Measurements from ENCODE around the gene ATP9A.

The ATP9A gene

DNA sequence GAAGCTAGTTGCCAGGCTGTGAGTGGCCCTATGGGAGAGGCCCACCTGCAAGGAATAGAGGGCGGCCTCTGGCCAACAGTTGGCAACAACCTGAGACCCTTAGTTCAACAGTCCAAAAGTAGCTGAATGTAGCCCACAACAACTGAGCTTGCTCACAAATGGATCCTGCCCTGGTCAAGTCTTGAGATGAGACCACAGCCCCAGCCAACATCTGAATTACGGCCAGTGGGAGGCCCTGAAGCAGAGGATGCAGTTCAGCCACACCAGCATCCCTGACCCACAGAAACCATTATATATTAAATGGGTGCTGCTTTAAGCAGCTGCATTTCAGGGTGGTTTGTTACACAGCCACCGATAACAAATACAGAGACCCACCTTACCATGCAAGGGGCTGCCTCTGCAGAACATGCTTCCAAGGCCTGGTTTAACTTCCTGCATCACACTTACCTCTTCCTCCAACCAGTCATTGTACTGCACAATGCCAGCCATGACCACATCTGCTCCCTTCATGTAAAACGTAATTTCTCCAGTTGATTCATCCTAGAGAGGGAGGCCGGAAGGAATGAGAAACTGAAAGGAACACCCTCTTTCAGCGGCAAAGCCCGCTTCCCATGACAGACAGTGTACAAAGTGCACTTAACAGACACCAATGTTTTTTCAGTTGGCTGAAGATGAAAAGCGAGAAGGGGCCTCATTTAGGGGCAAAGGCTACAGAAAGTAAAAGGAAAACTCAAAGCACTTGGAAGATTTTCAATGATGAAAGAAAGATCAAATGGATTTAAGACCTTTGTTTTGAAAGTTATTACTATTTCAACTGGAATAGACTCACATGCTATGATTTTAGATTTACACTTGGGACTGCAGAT lies 139.4 kb downstream of the ATP9A start:
- DNase-seq (ENCODE audit: low spot score): no peak

- DNase-seq (ENCODE audit: low spot score): no peak
Measured at GRCh38 chr20:51627586-51627985, 140.6 kb downstream of the ATP9A start.

GRCh38 chr20:51625105-51625504 lies 143.1 kb downstream of the ATP9A start:
- no peak for DNase-seq (ENCODE audit: low spot score)

DNA sequence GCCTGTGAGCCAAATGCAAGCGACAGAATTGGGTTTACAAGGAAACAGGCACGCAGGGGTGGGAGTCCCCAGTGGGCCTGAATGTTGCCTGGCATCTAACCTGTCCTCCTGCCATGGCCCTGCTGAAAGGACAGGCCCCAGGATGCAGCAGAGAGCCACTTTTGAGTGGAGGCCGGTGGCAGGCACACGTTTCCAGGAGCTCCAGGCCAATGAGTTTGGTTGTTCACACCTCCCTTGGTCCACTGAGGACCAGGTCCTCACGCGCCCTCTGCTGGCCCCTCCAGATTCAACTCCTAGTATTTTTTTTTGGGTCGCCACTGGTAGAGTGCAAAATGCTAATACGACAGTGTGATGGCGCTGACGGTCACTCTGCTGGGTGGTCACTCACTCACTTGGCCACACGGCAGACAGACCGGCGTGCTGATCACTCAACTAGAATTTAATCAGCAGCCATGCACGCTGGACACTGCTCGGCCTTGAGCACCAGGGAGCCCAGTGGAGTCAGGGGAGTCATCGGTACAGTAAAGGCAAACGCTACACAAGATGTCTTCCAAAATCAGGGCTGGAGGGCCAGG lies 143.9 kb downstream of the ATP9A start:
- DNase-seq (ENCODE audit: low spot score): peak; percentile 79

- no peak for DNase-seq (ENCODE audit: low spot score)
Measured at GRCh38 chr20:51623255-51623654, 144.9 kb downstream of the ATP9A start.

DNA sequence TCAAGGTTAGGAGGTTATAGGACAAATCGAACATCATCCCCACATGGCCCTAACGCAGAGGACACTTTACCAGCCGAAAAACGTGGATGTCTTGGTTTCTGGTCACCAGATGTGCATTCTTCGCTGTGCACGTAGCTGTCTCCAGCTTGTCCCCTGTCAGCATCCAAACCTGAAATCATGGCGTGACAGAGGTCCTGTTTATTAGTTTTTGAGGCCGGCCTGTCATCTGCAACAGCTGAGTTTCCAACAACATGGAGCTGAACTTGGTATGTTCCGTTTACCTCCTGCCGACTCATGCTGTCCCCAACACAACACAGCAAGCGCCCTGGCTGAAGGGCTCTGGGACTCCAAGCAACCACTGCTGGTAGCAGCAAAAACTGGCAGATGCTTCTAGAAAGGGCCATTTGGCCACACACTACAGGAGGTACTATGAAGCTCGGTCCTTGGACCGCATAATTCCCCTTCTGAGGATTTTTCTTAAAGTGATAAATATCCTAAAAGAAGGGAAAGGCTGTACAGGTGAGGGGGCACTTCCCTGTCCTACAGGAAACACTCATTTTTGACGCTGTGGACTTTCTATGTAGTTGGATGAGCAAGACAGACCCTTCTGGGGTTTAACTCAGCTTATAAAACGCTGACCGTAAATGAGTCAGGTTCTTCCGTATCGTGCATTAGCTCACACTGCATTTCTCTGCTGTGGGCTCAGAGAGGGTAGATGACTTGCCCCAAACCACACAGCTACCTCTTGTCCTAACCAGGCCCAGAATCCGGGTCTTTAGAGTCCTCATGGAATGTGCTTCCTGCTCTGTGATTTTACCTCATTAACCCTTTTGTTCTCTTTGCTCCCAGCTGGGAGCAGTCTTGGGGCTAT lies 146.0 kb downstream of the ATP9A start:
- DNase-seq (ENCODE audit: low spot score): no peak

DNA sequence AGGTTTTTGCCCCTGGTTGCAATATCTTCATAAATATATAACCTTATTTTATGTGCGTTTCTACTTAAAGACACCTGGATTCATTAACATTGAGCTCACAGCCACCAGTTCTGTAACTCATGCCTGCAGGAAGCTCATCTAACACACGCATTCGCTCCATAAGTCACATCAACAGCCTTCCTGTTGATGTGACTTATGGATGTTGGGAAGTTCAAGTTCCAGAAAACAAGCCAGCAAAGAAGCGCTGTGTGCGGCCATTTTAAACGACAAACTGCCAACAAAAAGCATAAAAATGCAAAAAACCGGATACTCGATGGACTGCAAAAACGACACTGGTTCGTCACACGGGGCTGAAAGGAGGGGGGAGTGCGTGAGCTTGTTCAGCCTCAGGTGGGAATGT lies 147.8 kb downstream of the ATP9A start:
- DNase-seq (ENCODE audit: low spot score): no peak

DNA sequence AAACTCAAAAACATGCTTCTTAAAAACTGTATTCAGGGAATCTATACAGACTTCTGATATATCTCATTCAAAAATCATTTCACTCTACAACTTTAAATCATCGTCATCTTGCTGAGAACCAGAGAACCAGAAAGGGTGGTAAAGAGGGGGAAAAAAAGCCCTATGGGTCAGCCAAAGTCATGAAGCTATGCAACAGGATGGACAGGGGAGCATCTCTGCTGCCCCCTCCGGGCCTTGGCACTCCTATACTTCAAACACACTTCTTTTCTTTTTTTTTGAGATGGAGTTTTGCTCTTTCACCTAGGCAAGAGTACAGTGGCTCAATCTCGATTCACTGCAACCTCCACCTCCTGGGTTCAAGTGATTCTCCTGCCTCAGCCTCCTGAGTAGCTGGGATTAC lies 152.1 kb downstream of the ATP9A start:
- no peak for DNase-seq (ENCODE audit: low spot score)

- no peak for DNase-seq (ENCODE audit: low spot score)
Measured at GRCh38 chr20:51614687-51615086, 153.5 kb downstream of the ATP9A start.

DNA sequence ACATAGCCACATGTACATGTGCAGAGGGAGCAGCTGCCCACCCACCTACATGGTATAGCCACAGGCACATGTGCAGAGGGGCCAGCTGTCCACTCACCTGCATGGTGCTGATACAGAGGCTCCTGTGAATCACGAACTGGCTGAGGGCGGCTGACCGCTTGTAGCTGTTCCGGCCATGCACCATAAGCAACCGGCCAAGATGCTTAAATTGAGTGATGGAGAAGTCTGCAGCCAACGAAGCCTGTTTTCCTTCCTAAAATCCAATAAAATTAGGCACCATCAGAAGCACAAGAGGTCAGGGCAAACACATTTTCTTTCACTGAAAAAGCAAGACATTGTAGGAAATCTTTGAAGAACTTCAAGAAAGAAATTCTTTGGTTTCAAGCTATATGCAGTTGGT lies 154.6 kb downstream of the ATP9A start:
- DNase-seq (ENCODE audit: low spot score): no peak

DNA sequence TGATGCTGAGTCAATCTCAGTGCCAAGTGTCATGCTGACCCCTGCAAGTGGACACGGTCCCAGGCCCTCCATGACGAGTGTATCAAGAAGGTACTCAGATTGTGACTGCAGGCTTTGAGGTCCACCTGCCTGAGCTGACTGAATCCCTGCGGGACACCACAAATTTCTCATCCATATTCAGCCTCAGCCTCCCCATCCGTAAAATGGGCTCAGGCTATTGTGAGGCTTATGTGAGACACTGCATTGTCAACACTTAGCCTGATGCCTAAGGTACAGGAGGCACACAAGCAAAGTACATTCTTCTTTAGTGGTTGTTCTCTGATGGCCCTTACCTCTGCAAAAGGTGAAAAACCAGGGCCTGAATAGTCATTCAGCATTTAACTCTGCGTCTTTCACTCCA lies 155.3 kb downstream of the ATP9A start:
- DNase-seq (ENCODE audit: low spot score): no peak

GRCh38 chr20:51611625-51611890 lies 156.6 kb downstream of the ATP9A start:
- DNase-seq (ENCODE audit: low spot score): no peak

DNA sequence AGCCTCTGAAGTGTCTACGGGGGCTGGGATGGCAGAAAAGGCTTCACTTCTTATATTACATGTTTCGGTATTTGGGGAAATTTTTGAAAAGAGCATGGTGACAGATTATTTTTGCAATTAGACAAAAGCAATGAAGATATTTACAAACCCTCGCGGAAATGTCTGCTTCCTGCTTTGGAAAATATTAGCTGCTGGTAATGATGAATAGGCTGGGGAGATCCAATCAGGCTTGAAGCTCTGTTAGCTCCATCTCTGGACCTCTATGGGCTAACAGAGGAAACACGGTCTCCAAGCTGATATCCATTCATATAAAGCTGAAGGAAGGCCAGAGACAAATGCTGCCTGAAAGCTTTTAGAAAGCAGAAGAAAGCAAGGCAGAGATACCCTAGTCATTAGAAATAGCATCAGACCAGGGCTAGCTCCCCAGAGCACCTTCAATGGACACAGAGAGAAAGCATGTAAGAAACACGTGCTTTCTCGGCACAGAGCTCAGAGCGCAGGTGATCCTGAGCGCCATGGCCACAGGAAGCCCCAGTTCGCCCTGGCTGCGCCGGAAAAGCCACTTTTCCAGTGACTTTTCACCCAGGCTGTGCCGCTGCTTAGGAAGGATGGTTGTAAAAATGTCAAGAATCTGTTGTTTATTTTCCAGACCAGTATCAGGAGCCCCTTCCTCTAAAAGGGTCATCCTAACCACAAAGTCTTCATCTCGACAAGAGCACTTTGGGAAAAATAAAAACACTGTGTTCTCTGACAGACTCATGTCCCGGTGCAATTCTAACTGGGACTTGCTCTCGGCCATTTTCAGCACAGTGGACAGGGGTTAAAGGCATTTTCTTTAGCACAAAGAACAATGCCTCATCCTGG lies 157.2 kb downstream of the ATP9A start:
- DNase-seq (ENCODE audit: low spot score): no peak

- no peak for DNase-seq (ENCODE audit: low spot score)
Measured at GRCh38 chr20:51610111-51610510, 158.1 kb downstream of the ATP9A start.

GRCh38 chr20:51609251-51609650 lies 158.9 kb downstream of the ATP9A start:
- no peak for DNase-seq (ENCODE audit: low spot score)

DNA sequence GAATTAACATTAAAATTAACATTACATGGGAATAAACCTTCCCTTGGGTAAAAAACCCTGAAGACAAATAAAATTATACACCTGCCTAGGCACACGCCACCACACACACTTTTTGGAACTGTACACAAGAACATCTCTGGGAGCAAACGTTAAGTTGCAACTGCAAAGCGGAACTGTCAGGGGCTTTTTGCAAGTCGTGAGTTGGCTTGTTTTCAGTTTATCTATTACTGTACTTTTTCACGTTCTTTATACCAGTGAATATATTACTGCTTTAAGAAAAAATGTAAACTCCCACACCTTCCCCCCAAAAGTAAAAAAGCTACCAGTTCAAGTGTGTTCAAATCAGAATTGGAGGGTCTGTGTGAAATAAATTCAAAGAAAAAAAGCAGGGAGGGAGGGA lies 160.1 kb downstream of the ATP9A start:
- DNase-seq (ENCODE audit: low spot score): no peak

GRCh38 chr20:51607170-51607569 lies 161.0 kb downstream of the ATP9A start:
- no peak for DNase-seq (ENCODE audit: low spot score)

- no peak for DNase-seq (ENCODE audit: low spot score)
Measured at GRCh38 chr20:51604851-51605250, 163.3 kb downstream of the ATP9A start.

- DNase-seq (ENCODE audit: low spot score): no peak
Measured at GRCh38 chr20:51602131-51602530, 166.1 kb downstream of the ATP9A start.

GRCh38 chr20:51600950-51601349 lies 167.2 kb downstream of the ATP9A start:
- DNase-seq (ENCODE audit: low spot score): no peak

DNA sequence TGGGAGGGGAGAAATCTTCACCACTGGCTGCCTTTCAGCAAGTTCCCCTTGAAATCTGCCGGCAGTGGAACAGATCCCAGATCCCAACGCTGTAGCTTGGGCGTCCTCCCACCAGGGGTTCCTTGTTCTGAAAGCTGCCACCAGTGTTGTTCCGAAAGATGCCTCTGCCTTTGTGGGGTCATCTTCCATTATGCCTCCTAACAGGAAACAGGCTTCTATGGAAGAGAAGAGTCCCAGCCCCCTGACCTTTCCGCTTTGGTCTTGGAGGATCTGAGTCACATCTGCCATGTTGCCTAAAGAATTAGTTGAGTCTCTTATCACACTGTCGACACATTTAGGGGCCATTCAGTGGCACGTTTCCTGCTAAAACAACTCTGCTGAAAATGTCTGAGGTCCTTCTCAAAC lies 168.2 kb downstream of the ATP9A start:
- no peak for DNase-seq (ENCODE audit: low spot score)

- DNase-seq (ENCODE audit: low spot score): no peak
Measured at GRCh38 chr20:51598556-51598955, 169.6 kb downstream of the ATP9A start.

Measured in GM03348 (cell line).